Stimulated activated naive B cell treated with anti-CD40 and anti-IgM and Interleukin-4, amounts not matched to agents 10 μg/mL and 1 μg/mL and 100 μg/mL, for 72 hours (primary cell): ENCODE results near the gene SCAMP3.
A peak's percentile ranks its signal among the peaks of the same experiment; 100 is the strongest.

Source experiments
- ATAC-seq, 2 donors: fragments of 150-1000 bp; cut with Tn5 transposase; replicated peaks; 2 replicates each; pipeline ENCODE4 v1.10.0; 2021; ENCODE audit warnings: moderate library complexity in 1 of 2
- DNase-seq: peaks from one replicate; pipeline ENCODE4 v3.0.0; 2021
- H3K27ac Mint-ChIP-seq: one replicate; pipeline ENCODE4 v1.8.0; 2022; ENCODE audit warnings: mild to moderate bottlenecking, mixed read lengths
- H3K27me3 Mint-ChIP-seq, 2 donors: one replicate each; pipeline ENCODE4 v1.8.0; 2022; ENCODE audit warnings: mixed read lengths in 2 of 2
- H3K36me3 Mint-ChIP-seq, 2 donors: one replicate each; pipeline ENCODE4 v1.8.0; 2022; ENCODE audit warnings: mixed read lengths in 2 of 2, mild to moderate bottlenecking in 1 of 2
- H3K4me1 Mint-ChIP-seq, 2 donors: one replicate each; pipeline ENCODE4 v1.8.0; 2022; ENCODE audit warnings: mixed read lengths in 2 of 2, mild to moderate bottlenecking in 1 of 2
- H3K4me3 Mint-ChIP-seq, 2 donors: one replicate each; pipeline ENCODE4 v1.8.0; 2022; ENCODE audit warnings: mild to moderate bottlenecking in 2 of 2, mixed read lengths in 2 of 2, moderate library complexity in 1 of 2
- H3K9me3 Mint-ChIP-seq, 2 donors: one replicate each; pipeline ENCODE4 v1.8.0; 2022; ENCODE audit warnings: mixed read lengths in 2 of 2, mild to moderate bottlenecking in 1 of 2

SCAMP3 gene

DNA sequence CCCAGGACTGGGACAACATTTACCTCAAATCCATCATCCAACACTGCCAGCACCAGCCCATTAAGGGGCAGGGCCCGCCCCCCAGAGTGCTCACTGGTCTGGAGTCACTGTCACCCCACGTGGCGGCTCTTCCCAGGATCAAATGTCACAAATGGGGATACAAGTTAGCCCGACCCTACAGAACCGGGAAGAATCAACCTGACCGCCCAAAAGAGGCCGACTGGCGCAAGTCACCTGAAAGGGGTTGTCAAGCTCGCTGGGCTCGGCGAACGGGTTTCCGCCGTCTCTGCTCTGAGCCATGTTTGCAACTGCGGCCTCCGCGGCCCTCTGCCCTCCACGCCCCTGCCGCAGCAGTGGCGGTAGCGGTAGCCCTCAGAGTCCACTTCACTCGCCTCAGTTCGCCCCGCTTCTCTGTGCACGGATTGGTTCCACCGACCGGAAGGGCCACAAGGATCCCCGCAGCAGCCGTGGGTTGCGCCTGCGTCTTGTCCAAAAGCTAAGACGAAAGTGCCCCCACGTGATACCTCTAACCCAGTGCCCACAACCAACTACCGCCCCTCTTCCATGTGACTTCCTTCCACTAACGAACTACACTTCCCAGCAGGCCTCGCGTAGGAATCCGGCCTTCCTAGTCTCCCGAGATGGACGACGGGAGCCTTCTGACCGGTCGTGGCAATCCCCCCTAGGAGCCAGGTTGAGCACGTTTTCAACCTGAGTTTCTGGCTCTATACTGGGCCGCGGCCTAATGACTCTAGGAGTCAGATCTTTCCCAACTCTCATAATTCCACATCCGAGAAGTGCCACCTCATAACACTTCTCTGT is at the start of gene SCAMP3:
Gene SCAMP3 (minus strand): TSS at position 509 of the 822 bp plus-strand sequence. CDS start 209 bp downstream, at position 300.
- ATAC-seq (peak; percentile 97), DNase-seq (peak; percentile 91)
- Mint-ChIP-seq H3K4me1 (peaks cover 26 to 58% of the 10 kb centered on the region in 2 donors), H3K27ac (peak within 1 kb of the TSS; percentile 98), H3K4me3 (peak within 1 kb of the TSS; percentile 97), H3K36me3 (peaks cover 62 to 67% of the 10 kb centered on the region in 2 donors), H3K9me3 (no peaks in the 10 kb centered on the region), H3K27me3 (no peaks in the 10 kb centered on the region)

DNA sequence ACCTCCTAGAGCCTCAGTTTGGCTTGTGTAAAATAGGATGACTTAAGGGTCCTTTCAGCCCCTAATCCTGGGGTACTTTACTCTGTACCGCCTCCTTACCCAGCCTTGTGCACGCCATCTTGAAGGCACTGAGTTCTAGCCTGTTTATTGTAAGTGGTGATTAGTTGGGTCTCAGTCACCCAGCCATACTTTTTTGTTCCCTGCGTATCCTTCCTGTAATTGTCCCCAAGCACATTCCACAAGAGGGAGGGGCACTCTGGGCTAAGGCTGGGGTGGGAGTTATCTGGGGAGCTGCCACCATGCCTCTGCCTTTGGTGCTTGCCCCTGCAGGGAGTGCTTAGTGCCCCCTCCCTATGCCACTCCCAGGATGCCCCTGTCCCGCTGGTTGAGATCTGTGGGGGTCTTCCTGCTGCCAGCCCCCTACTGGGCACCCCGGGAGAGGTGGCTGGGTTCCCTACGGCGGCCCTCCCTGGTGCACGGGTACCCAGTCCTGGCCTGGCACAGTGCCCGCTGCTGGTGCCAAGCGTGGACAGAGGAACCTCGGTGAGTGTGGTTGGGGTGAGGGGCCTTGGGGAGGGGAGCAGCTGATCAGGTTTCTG is 47.4 kb upstream of the SCAMP3 start:
- DNase-seq (no peak), ATAC-seq (no peak)
- Mint-ChIP-seq H3K36me3 (peaks cover 38 to 42% of the 10 kb centered on the region in 2 donors), H3K27ac (peak overlapping the region; percentile 99), H3K27me3 (no peaks in the 10 kb centered on the region), H3K4me1 (peaks cover 24 to 37% of the 10 kb centered on the region in 2 donors), H3K9me3 (no peaks in the 10 kb centered on the region), H3K4me3 (peak overlapping the region; percentile 94 to 96)

DNA sequence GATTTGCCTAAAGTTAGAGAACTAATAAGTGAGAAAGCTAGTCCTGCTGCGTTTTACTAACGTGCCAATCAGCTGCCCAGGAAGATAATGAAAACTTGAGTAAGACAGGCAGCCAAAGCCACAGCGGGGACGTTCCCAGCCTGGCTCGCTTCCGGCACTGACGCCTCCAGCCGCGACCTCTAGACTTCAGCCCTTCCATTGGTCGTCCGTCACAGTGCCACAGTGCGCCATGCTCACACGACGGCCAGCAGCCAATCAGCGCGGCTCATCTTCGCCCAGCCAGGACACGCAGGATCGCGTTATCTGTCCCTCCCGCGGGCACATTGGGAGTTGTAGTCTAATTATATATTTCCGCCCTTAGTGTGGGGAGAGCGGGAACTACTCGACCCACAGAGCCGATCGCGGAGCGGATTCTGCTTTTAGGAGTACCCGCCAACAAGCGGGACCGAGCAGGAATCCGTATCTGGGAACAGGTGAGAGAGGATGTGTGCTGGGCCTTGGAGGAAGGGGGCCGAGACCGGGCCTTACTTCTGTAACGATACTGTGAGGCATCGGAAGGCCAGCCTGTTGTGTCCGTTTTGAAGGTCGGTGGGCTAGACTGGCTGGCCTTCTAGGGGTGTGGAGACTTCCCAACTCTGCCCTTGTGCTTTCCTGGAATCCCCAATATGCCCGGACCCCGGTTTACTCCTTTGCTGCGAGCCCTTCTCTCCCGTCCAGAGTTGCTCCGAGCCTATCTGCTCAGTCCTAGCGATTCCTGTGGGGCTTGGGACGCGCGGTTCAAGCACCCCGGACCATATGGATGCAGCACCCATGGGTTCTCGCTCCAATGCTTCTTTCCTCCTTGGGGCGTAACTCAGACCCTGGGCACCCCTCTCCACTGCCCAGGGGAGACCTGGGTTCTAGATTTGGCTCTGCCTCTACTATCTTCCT is 46.6 kb upstream of the SCAMP3 start, which contains the start of gene FDPS:
Gene FDPS (plus strand): TSS at position 374 of the 930 bp plus-strand sequence. CDS start 924 bp downstream, outside the sequence.
- Mint-ChIP-seq H3K27ac (peak within 1 kb of the TSS; percentile 99), H3K9me3 (no peaks in the 10 kb centered on the region), H3K4me1 (peaks cover 24 to 36% of the 10 kb centered on the region in 2 donors), H3K4me3 (peak within 1 kb of the TSS; percentile 94 to 96), H3K27me3 (no peaks in the 10 kb centered on the region), H3K36me3 (peaks cover 34 to 40% of the 10 kb centered on the region in 2 donors)
- ATAC-seq (peak; percentile 98 to 99), DNase-seq (peak; percentile 98)

DNA sequence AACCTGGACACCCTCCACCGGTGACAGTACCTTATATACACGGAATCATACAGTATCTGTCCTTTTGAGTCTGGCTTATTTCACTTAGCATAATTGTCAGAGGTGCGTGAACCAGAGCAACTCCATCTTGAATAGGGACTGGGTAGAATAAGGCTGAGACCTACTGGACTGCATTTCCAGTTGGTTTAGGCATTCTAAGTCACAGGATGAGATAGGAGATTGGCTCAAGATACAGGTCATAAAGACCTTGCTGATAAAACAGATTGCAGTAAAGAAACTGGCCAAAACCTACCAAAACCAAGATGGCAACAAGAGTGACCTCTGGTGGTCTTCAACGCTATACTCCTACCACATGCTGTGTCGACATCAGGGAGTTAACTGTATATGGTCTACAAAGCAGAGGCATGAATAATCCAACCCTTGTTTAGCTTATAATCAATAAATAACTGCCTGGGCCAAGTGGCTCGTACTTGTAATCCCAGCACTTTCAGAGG is 45.1 kb upstream of the SCAMP3 start:
- peak overlapping the region in 1 of 2 donors; percentile 94 for H3K4me3 Mint-ChIP-seq
- H3K9me3 Mint-ChIP-seq, result no peaks in the 10 kb centered on the region
- ATAC-seq, result no peak
- no peak for DNase-seq
- H3K27me3 Mint-ChIP-seq, result no peaks in the 10 kb centered on the region
- H3K36me3 Mint-ChIP-seq, result peaks cover 22 to 27% of the 10 kb centered on the region in 2 donors
- peak overlapping the region; percentile 47 for H3K27ac Mint-ChIP-seq
- peaks cover 17 to 27% of the 10 kb centered on the region in 2 donors for H3K4me1 Mint-ChIP-seq

DNA sequence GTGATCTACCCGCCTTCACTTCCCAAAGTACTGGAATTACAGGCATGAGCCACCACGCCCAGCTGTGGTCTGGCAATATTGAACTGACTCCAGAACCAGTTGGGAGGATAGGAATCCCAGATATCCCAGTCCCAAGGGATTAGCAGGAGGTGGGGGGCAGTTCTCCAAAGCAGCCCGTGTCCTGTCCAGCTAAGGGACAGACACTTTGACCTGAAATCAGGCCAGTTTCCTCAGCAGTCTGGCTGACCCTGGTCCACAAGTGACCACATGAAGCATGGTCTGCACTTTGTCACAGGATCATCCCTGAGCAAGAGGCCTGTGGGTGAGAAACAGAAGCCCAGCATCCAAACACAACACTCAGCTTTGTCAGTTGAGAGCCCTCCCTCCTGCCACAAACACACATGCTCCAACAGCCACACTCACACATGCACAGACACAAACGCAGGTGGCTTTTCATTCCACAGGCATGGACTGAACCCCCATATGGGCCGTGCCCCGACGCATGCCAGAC is 43.8 kb upstream of the SCAMP3 start:
- Mint-ChIP-seq H3K4me3 (peak overlapping the region in 1 of 2 donors; percentile 15), H3K4me1 (peaks cover 8 to 13% of the 10 kb centered on the region in 2 donors), H3K36me3 (peaks cover 11 to 15% of the 10 kb centered on the region in 2 donors), H3K9me3 (no peaks in the 10 kb centered on the region), H3K27me3 (peaks cover 0 to 7% of the 10 kb centered on the region in 2 donors), H3K27ac (peak overlapping the region; percentile 60)
- ATAC-seq, result no peak
- DNase-seq, result no peak

DNA sequence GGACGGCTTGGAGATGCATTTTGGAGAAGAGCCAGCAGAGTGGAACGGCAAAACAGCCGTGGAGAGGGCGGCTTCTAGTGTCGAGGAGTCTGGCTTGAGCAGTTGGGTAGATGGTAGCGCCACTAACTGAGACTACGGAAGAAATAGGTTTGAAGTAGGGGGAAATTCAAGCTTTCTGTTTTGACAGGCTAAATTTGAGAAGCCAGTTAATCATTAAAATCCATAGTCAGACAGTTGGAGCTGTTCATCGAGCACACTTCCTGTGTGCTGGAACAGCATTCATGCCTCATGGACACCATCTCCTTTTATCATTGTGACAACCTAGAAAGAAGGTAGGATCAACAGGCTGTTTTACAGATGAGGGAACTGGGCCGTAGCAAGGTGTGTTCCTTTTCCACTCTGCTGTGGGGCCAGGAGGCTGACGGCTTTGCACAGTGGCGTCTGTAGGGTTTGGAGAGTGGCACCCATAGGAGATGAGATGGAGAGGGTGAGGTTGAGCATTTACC is 42.5 kb upstream of the SCAMP3 start:
- ATAC-seq (no peak), DNase-seq (no peak)
- H3K27me3 Mint-ChIP-seq, result peaks cover 0 to 7% of the 10 kb centered on the region in 2 donors
- H3K4me3 Mint-ChIP-seq, result no peak overlapping the region
- no peaks in the 10 kb centered on the region for H3K9me3 Mint-ChIP-seq
- H3K4me1 Mint-ChIP-seq, result peaks cover 0 to 4% of the 10 kb centered on the region in 2 donors
- H3K27ac Mint-ChIP-seq, result no peak overlapping the region
- H3K36me3 Mint-ChIP-seq, result peaks cover 2 to 5% of the 10 kb centered on the region in 2 donors

DNA sequence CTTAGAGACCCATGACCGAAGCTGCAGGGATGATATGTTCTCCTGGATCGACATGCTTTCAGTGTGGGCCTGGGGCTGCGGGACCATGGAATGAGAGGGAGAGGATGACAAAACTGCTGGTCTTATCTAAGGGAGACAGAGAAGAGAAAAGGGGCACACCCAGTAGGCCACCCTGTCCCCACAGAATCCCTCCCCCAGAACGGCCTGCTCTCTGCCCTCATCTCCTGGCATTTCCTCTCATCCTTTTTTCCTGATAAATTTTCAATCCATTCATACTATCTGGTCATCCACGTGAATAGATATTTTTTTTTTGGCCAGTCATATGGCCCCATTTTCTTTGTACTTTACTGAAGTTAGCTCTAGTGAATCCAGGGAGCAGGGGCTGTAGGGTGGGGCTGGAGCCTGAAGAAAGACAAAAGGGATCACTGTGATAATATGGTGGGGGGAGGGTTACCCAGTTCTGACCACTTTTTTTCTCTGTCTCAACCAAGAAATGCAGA is 39.2 kb upstream of the SCAMP3 start, which contains the start of gene PKLR:
Gene PKLR (minus strand): TSS at position 97 of the 500 bp plus-strand sequence. CDS start 43 bp downstream, at position 54.
- ATAC-seq (no peak), DNase-seq (no peak)
- Mint-ChIP-seq H3K4me1 (peaks cover 0 to 10% of the 10 kb centered on the region in 2 donors), H3K36me3 (no peaks in the 10 kb centered on the region), H3K27me3 (peaks cover 13 to 23% of the 10 kb centered on the region in 2 donors), H3K27ac (no peak within 1 kb of the TSS), H3K9me3 (no peaks in the 10 kb centered on the region), H3K4me3 (no peak within 1 kb of the TSS)

DNA sequence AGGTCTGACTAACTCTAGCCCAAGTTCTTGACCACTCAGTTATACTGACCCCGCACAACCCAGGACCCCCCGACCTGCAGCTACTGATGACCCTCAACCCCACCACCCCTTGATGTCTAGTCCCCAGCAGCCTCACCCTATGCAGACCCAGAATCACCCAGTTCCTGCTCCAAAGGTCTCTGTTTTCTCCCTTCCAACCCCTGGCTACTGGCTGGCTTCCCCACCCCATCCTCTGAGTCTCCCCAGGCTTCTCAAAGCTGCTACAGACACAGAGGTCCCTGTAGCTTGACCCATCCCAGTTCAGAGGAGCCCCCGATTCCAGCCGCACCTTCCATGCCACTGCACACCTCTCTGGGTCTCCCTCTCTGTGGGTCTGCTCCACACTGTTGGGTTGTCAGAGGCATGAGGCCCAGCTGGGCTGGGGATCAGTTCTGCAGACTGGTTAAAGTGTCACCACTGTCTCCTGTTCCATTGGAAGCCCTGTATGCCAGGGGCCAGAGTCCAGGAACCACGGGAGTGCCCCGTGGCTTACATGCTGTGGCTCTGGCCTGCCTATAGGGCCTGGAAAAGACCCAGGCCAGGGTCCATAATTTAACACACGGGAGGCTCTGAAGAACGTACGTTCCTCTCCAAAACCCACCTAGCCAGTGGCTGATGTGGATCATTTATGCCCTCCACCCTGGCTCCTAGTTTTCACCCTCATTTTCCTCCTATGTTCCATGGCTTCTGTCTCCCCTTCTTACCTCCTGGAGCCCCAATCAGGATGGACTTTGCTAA is 38.6 kb upstream of the SCAMP3 start:
- Mint-ChIP-seq H3K9me3 (no peaks in the 10 kb centered on the region), H3K4me3 (no peak overlapping the region), H3K4me1 (peaks cover 0 to 10% of the 10 kb centered on the region in 2 donors), H3K27ac (no peak overlapping the region), H3K36me3 (no peaks in the 10 kb centered on the region), H3K27me3 (peaks cover 20 to 29% of the 10 kb centered on the region in 2 donors)
- DNase-seq, result no peak
- ATAC-seq, result no peak

DNA sequence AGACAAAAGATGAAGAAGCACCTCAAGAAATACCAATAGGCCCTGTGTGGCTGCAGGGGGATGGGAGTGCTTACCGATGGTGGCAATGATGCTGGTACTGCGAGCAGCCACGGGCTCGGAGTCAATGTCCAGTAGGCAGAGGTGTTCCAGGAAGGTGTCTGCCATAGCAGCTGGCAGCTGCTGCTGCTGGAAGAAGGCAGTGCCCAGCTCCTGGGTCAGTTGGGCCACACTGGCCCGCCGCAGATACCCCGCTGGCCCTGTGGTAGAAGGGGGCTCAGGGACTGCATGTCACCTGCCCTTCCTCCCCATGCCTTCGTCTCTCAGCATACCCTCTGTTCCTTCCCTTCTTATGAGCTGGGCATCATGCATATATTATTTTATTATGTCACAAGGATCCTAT is 37.9 kb upstream of the SCAMP3 start:
- H3K4me1 Mint-ChIP-seq, result peaks cover under 1 to 12% of the 10 kb centered on the region in 2 donors
- ATAC-seq (no peak), DNase-seq (no peak)
- peaks cover 24 to 35% of the 10 kb centered on the region in 2 donors for H3K27me3 Mint-ChIP-seq
- H3K27ac Mint-ChIP-seq, result no peak overlapping the region
- H3K36me3 Mint-ChIP-seq, result no peaks in the 10 kb centered on the region
- H3K9me3 Mint-ChIP-seq, result no peaks in the 10 kb centered on the region
- H3K4me3 Mint-ChIP-seq, result no peak overlapping the region

DNA sequence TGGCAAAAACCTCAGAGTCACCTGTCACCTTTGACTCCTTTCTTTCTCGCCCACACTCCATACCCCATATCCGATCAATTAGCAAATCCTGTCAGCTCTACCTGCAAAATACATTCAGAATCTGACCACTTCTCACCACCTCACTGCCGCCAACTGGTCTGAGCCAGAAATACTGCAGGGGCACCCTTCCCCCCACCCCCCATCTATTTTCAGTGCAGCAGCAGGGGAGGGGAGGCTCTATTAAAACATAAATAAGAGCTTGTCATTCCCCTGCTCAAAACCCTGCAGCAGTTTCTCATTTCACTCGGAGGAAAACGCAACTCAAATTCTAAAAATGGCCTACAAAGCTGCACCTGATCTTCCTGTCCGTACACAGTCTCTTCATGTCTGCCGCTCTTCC is 35.2 kb upstream of the SCAMP3 start:
- Mint-ChIP-seq H3K27ac (no peak overlapping the region), H3K4me1 (peaks cover 7 to 14% of the 10 kb centered on the region in 2 donors), H3K27me3 (peaks cover 40 to 46% of the 10 kb centered on the region in 2 donors), H3K4me3 (no peak overlapping the region), H3K9me3 (no peaks in the 10 kb centered on the region), H3K36me3 (peaks cover 0 to 3% of the 10 kb centered on the region in 2 donors)
- DNase-seq (no peak), ATAC-seq (no peak)

DNA sequence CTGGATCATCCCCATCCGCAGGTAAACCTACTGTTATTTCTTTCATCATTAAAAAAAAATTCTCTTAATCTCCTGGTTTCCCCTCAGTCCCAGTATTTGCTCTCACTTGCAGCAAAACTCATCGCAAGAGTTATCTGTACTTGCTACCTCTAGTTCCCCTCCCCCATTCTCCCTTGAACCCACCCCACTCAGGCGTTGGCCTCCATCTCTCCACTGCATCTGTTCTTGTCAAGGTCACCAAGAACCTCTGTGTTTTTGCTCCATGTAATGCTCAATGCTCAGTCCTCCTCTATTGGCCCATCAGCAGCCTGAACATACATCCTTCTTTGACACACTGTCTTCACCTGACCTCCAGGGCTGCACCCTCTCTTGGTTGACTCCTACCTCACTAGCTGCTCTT is 34.5 kb upstream of the SCAMP3 start:
- peaks cover 7 to 14% of the 10 kb centered on the region in 2 donors for H3K4me1 Mint-ChIP-seq
- no peaks in the 10 kb centered on the region for H3K9me3 Mint-ChIP-seq
- DNase-seq, result no peak
- peaks cover 41 to 48% of the 10 kb centered on the region in 2 donors for H3K27me3 Mint-ChIP-seq
- H3K4me3 Mint-ChIP-seq, result no peak overlapping the region
- H3K36me3 Mint-ChIP-seq, result peaks cover 0 to 3% of the 10 kb centered on the region in 2 donors
- ATAC-seq, result no peak
- H3K27ac Mint-ChIP-seq, result no peak overlapping the region

DNA sequence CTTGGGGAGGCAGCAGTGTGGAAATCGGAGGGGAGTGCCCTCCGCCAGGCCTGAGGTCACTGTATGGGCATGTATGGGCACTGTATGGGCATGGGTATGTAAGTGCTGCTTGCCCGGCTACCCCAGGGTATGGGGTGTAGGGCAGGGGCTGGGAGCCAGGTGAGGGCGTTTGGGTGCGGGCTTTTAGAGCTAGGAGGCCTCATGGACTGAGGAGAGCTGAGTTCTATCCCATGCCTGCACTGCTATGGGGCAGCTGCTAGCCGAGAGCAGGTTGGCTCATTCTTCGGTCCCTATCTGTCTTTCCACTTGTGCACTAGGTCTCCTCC is 33.7 kb upstream of the SCAMP3 start:
- ATAC-seq, result no peak

More for the DNA sequence above, 33.7 kb upstream of the SCAMP3 start:
- H3K27me3 Mint-ChIP-seq, result peaks cover 44 to 45% of the 10 kb centered on the region in 2 donors
- no peak for DNase-seq
- peaks cover 0 to 3% of the 10 kb centered on the region in 2 donors for H3K36me3 Mint-ChIP-seq
- peak overlapping the region in 1 of 2 donors; percentile 6 for H3K4me3 Mint-ChIP-seq
- H3K9me3 Mint-ChIP-seq, result no peaks in the 10 kb centered on the region
- H3K27ac Mint-ChIP-seq, result no peak overlapping the region
- H3K4me1 Mint-ChIP-seq, result peaks cover 7 to 14% of the 10 kb centered on the region in 2 donors
